Stomach (tissue), 9 donors: ENCODE data around the gene MTMR8. TPM values are rescaled to one million over a fixed set of nuclear protein-coding genes. Genes with fewer than 3 reads are reported as not detected.

ENCODE experiments used
- DNase-seq, 2 donors: peaks; one replicate each; pipeline versions ENCODE4 v3.0.0 to v3.0.0-alpha.2; 2013 to 2019
- H3K27ac ChIP-seq, 5 donors: fragments of 200-600 bp in 4 of 5; sonication (generic) in 4 of 5; one replicate each; pipeline ENCODE4 v1.5.1; 2013 to 2019; ENCODE audit warnings: mild to moderate bottlenecking in 1 of 5, moderate library complexity in 1 of 5
- H3K27me3 ChIP-seq, 3 donors: fragments of 200-600 bp; sonication (generic); one replicate each; pipeline ENCODE4 v1.5.1; 2017 to 2019; ENCODE audit warnings: mixed run types in 1 of 3
- H3K36me3 ChIP-seq, 4 donors: fragments of 200-600 bp; sonication (generic); 1 replicate in 3 of 4; 2 replicates in 1 of 4; pipeline ENCODE4 v1.5.1; 2016 to 2019
- H3K4me1 ChIP-seq, 4 donors: fragments of 200-600 bp; sonication (generic); one replicate each; pipeline ENCODE4 v1.5.1; 2016 to 2019
- H3K4me3 ChIP-seq, 4 donors: fragments of 200-600 bp; sonication (generic) in 3 of 4; one replicate each; pipeline ENCODE4 v1.5.1; 2016 to 2019; ENCODE audit warnings: mild to moderate bottlenecking in 1 of 4
- H3K9me3 ChIP-seq, 4 donors: fragments of 200-600 bp; sonication (generic); one replicate each; pipeline ENCODE4 v1.5.1; 2016 to 2019
- CTCF ChIP-seq, 7 experiments: fragments of 450-650 bp in 4 of 7; fragments of 200-600 bp in 3 of 7; sonication (generic) in 3 of 7; IDR thresholded peaks; one replicate each; pipeline ENCODE4 v1.5.1; 2016 to 2019; ENCODE audit warnings: antibody characterized with exemption in 7 of 7, control low read depth in 2 of 7, mild to moderate bottlenecking in 1 of 7
- EP300 ChIP-seq: sonication (generic); formaldehyde crosslinking; IDR thresholded peaks from one replicate; pipeline ENCODE4 v1.6.1; 2017; ENCODE audit warnings: antibody characterized with exemption
- POLR2A ChIP-seq, 4 donors: fragments of 450-650 bp; IDR thresholded peaks; one replicate each; pipeline ENCODE4 v1.6.1; 2016; ENCODE audit warnings: antibody characterized with exemption in 4 of 4, control low read depth in 2 of 4, mild to moderate bottlenecking in 1 of 4, moderate library complexity in 1 of 4
- POLR2AphosphoS5 ChIP-seq, 3 donors: sonication (generic); formaldehyde crosslinking; IDR thresholded peaks; one replicate each; pipeline ENCODE4 v1.6.1; 2016; ENCODE audit warnings: antibody characterized with exemption in 3 of 3
- WGBS, 5 donors: extraction: QIAGEN DNeasy Blood & Tissue Kit in 3 of 5; methylation state at CpG; one replicate each; pipeline versions ENCODE4 v1.1.5 to v1.1.7; 2013 to 2018; 5-methylcytosine and 5-hydroxymethylcytosine counted together
- intact Hi-C: fragments of 100-400 bp; cut with DNase I; formaldehyde crosslinking; loops from one replicate; pipeline ENCODE4 v1.15.1; 2023; ENCODE audit warnings: low total_unique reads
- polyA plus RNA-seq, 3 donors: library from polyadenylated mRNA; stranded (reverse); fragments of 200-250 nt; gene quantifications; one replicate each; pipeline ENCODE4 v1.2.3, GENCODE V29; 2013
- total RNA-seq, 5 donors: library from RNA; depleted of rRNA; stranded (reverse); fragments of >200 nt; gene quantifications; one replicate each; pipeline versions ENCODE4 v1.1.0 to v1.2.3, GENCODE V29; 2014 to 2016
- donor health status: healthy with polysubstance abuse.
- donor health status: Bipolar disorder and iron deficiency.
- donor health status: healthy.

The MTMR8 gene
- total and polyA plus RNA-seq, 8 donors, result 0.98 to 22.0 (median 1.4) TPM; not detected in 2

- peaks cover 0 to 34% (median 10%) of the 10 kb centered on the region in 4 donors for H3K9me3 ChIP-seq
- no peak for DNase-seq
- TF ChIP-seq POLR2A (IDR thresholded peaks at IDR 0.05), result no peak
- intact Hi-C loops, result no loop called here
- no peaks in the 10 kb centered on the region for H3K36me3 ChIP-seq
- 74 to 96% (median 86%) methylated on average over 3 to 7 of the region's 7 CpGs for WGBS, 5 donors
- no peak overlapping the region for H3K27ac ChIP-seq
- no peak overlapping the region for H3K4me3 ChIP-seq
- no peaks in the 10 kb centered on the region for H3K4me1 ChIP-seq
- H3K27me3 ChIP-seq, result no peaks in the 10 kb centered on the region
Measured at GRCh38 chrX:64306712-64307111, 88.5 kb downstream of the MTMR8 start.

GRCh38 chrX:64291123-64291522 is 104.1 kb downstream of the MTMR8 start:
- H3K9me3 ChIP-seq, result peaks cover 0 to 10% (median 2%) of the 10 kb centered on the region in 4 donors
- no peaks in the 10 kb centered on the region for H3K27me3 ChIP-seq
- H3K27ac ChIP-seq, result no peak overlapping the region
- no peak for DNase-seq
- WGBS, 5 donors, result 44 to 86% (median 78%) methylated on average over 2 of the region's 2 CpGs
- TF ChIP-seq CTCF (IDR thresholded peaks at IDR 0.05) (no peak), POLR2A (IDR thresholded peaks at IDR 0.05) (no peak), EP300 (no peak), POLR2AphosphoS5 (IDR thresholded peaks at IDR 0.05) (no peak)
- H3K36me3 ChIP-seq, result no peaks in the 10 kb centered on the region
- no peak overlapping the region for H3K4me3 ChIP-seq
- H3K4me1 ChIP-seq, result no peaks in the 10 kb centered on the region
- intact Hi-C loops, result no loop called here

GRCh38 chrX:64265265-64265664 is 130.0 kb downstream of the MTMR8 start:
- Histone ChIP-seq H3K4me3 (no peak overlapping the region), H3K36me3 (peaks cover 0 to 3% (median 0%) of the 10 kb centered on the region in 4 donors), H3K27ac (no peak overlapping the region), H3K4me1 (no peaks in the 10 kb centered on the region), H3K27me3 (no peaks in the 10 kb centered on the region), H3K9me3 (no peaks in the 10 kb centered on the region)
- peak in 1 of 2 donors; percentile 4 for DNase-seq
- intact Hi-C loops, result no loop called here
- TF ChIP-seq CTCF (IDR thresholded peaks at IDR 0.05) (no peak), POLR2AphosphoS5 (IDR thresholded peaks at IDR 0.05) (no peak), POLR2A (IDR thresholded peaks at IDR 0.05) (no peak), EP300 (no peak)

GRCh38 chrX:64230123-64230970 is 164.9 kb downstream of the MTMR8 start, which contains the start of gene ASB12:
Gene ASB12 (minus strand): TSS chrX:64230607. CDS start chrX:64225650, 4,957 bp downstream.
- no peaks in the 10 kb centered on the region for H3K4me1 ChIP-seq
- no peaks in the 10 kb centered on the region for H3K9me3 ChIP-seq
- no peaks in the 10 kb centered on the region for H3K27me3 ChIP-seq
- intact Hi-C loops, result no loop called here
- H3K4me3 ChIP-seq, result no peak within 1 kb of the TSS
- TF ChIP-seq POLR2AphosphoS5 (IDR thresholded peaks at IDR 0.05) (no peak), CTCF (IDR thresholded peaks at IDR 0.05) (no peak), POLR2A (IDR thresholded peaks at IDR 0.05) (no peak), EP300 (no peak)
- H3K36me3 ChIP-seq, result no peaks in the 10 kb centered on the region
- WGBS, 5 donors, result 60 to 85% (median 78%) methylated on average over 17 of the region's 17 CpGs
- no peak within 1 kb of the TSS for H3K27ac ChIP-seq
- DNase-seq, result no peak

- Histone ChIP-seq H3K27me3 (no peaks in the 10 kb centered on the region), H3K4me3 (no peak overlapping the region), H3K4me1 (no peaks in the 10 kb centered on the region), H3K27ac (no peak overlapping the region), H3K36me3 (no peaks in the 10 kb centered on the region), H3K9me3 (no peaks in the 10 kb centered on the region)
- peak in 1 of 2 donors; percentile 41 for DNase-seq
- TF ChIP-seq POLR2A (IDR thresholded peaks at IDR 0.05), result no peak
- TF ChIP-seq CTCF (IDR thresholded peaks at IDR 0.05), result no peak
- no peak for TF ChIP-seq EP300
- no peak for TF ChIP-seq POLR2AphosphoS5 (IDR thresholded peaks at IDR 0.05)
- WGBS, 5 donors, result 15 to 32% (median 27%) methylated on average over 3 of the region's 3 CpGs
- intact Hi-C loops, result no loop called here
Measured at GRCh38 chrX:64229154-64229553, 166.1 kb downstream of the MTMR8 start.
